ENCODE measurements around the gene RBM33.

Gene RBM33

DNA sequence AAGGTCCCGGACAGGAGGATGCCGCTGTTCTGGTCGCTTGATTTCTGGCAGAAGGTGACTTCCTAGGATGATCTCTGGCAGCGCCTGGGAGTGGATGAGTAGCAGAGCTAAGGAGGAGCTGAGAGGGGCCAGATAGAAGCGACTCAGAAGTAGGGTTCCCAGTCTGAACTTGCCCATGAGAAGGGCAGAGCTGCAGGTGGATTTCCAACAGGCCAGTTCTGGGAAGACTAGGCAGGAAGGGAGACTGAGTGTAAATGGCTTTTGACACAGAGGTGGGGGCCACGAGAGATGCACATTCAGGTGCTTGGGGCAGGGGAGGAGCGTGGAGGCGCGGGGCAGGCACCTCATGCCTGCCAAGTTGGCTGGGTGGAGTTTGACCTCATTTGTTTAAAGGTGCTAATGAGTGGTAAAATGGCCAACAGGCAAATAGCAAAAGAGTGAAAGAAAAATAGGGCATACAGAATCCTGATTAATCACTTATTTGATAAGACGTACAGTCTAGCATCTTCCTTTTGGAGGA, 109.0 kb downstream of the RBM33 start:
- DNase-seq, result no peak

DNA sequence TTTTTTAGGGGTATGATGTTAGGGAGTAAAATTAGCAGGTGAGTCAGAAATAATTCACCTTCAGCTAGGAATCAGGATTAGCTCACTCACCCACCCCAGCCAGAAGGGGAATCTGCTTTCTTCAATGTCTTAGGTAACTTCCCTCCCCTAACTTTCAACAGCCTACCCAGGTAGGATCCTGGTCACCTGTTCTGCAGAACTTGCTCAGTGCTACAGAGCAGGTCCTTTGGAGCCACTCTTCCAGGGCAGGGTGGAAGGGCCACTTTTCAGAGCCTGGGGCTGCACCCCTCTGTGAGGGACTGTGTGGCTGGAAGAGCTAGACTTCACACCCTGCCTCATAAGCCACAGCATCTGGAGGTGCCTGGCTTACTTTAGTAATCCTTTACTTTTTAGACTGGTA, 109.7 kb downstream of the RBM33 start:
- DNase-seq, result no peak

DNA sequence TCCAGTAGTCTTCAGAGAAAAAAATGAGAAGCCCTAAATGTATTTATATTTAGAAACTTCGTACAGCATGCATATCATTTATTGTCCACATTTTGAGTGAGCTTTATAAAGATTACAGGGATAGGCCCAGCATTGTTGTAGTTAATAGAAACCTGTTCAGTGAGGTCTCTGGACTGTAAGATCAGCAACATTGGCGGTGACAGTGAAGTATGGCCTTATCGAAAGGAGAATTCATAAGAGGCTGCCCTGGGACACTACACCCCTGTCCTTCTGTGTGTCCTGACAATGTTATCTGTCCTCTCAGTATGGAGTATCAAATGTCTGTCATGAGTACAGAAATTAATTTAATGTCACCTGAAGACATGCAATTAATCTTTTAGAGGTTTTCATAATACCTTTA, 110.6 kb downstream of the RBM33 start:
- no peak for DNase-seq

DNA sequence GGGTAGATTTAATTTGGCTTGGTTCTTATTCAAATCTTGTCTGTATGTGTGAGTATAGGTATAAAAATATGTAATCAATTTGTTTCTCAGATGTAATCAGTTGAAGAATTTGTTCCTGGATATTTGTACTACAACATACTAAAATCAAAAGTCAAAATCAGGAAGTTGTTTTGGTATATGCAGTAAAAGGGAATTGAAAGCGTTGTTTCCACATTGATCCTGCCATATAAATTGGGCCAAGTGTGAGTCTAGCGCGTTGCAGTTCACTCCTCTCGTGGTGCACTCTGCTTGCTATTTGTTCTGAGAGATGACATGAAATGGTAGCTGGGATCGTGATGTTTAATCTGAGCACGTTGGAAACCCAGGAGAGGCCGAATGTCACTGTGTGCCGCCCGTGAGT, 111.9 kb downstream of the RBM33 start:
- DNase-seq, result no peak

DNA sequence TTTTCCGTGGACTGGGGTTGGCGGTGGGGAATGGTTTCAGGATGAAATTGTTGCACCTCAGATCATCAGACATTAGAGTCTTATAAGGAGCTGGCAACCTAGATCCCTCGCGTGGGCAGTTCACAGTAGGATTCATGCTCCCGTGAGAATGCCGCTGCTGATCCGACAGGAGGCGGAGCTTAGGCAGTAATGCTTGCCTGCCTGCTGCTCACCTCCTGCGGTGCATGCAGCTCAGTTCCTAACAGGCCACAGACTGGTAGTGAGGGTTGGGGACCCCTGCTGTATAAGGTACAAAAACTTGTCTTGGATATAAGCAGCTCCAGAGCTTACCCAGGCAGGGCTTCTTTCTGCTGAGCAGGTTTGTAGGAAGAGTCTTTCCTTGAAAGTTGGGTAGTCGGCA, 113.9 kb downstream of the RBM33 start:
- no peak for DNase-seq

DNA sequence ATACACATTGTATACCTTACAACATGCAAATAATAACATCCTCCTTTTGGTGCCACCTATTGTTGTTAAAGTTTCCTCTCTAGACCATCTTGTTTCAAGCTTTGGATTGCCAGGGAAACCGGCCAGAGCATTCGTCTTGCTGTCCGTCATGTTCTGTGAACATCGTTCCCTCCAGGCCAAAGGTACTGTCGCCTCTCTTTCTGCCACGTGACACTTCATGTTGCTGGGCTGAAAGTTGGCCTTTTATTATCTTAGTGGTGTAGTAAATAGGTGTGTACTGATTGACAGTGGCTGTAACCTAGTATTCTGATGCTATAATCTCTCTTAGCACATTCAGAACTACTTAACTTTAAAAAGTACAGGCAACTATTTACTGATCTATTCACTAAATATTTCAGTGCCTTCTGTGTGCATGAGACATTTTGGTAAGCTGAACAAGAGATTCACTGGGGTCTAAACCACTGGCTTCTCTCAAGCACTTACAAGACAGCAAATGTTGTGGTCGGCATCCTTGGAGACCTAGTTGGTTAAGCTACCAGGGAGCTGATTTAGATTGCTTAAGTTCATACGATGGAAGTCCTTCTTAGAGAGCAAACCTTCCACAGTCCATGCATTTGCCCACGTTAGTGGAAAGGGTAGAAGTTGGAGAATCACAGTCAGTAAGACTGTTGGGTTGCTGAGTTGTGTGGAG, 115.4 kb downstream of the RBM33 start:
- no peak for DNase-seq

DNA sequence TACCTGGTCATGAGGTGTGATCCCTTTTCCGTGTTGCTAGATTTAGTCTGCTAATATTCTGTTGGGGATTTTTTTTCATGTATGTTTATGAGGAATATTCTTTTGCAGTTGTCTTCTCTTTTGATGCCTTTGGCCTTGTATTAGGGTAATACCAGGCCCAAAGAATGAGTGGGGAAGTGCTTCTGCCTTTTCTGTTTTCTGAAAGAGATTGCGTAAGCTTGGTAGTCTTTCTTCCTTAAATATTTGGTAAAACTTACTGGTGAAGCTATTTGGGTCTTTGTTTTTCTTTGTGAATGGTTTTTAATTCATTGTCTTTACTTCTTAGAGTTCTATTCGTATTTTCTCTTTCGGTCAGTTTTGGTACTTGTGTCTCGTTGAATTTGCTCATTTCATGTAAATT, 116.7 kb downstream of the RBM33 start:
- DNase-seq, result no peak

DNA sequence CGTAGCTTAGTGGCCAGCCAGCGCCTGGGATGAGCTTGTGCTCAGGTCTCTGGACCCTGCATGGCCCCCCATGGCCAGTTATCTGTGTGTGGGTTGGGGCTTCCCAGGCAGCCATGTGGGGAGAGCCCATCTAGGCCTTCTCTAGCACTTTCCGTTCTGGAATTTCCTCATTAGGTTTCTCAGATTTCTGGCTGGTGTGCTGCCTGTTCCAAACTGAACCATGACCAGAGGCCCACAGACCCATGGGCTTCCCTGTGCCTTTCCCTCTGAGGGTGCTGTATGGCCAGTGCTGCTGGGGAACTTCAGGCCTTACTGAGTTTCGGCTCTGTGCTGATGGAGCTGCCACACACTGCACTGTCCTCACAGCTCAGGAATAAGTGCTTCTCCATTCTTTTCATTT, 117.6 kb downstream of the RBM33 start:
- no peak for DNase-seq

DNA sequence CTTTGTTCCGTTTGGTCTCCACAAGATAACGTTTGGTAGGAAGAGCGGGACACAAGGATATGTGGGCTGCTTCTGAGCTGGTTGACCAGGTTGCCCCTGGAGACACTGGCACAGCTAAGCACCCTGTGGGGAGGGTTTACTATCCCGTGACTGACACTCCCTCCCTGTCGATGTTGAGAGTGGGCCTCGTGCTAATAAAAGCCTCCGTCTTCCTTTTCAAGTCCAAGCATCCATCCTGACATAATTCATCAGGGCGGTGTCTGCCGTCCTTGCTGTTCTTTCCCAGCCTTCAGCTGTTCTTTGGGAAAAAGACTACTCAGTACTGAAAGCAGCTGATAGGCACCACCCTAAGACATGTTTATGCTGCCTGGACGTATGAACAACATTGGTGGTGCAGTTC, 118.2 kb downstream of the RBM33 start:
- no peak for DNase-seq

DNA sequence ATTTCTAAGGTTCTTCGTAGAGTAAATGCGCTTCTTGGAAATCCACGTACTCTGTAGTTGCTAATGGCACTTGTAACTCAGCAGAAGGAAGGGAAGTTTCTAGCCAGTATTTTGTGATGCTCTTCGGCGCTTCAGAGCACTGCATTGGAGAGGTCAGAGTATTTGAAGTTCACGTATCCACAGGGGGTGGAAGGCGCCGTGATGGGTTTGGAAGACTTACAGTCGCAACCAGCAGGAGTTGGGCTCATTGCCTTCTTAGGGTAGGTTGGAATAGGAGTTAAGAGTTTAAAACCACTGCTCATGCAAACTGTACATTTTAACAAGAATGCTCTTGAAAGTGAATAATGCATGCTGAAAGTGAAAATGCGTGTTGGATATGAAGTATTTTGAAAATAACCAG, 118.7 kb downstream of the RBM33 start:
- DNase-seq, result no peak

DNA sequence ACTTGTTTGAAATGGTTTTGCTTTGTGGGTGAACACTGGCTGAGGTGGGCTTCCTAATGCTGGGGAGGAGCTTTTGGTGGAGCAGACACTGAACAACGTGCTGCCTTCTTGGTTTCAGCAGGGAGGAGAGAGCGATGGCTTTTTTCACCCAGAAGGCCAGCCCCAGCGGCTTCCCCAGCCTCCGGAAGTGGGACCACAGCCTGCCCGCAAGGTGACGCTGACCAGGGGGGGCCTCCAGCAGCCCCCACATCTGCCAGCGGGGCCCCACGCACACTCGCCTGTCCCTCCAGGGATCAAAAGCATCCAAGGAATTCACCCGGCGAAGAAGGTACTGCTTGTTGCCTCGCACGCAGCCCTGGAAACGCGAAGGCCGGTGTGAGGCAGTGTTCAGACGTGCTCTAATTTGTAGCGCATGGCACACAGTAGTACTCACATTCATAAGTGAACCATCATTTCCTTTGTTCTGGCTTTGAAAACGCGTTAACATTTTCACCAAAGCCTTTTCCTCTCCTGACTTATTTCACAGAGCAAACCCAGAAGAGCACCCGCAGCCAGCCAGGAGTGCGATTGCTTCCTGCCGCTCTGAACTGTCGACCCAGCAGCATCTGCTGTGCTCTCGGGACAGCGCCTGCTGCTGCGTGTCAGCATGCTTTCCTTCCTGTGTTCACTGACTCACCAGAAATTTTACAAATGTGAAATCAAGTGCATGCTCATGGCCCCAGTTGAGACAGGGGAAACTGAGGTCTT, 119.4 kb downstream of the RBM33 start:
- peak; percentile 41 for DNase-seq

DNA sequence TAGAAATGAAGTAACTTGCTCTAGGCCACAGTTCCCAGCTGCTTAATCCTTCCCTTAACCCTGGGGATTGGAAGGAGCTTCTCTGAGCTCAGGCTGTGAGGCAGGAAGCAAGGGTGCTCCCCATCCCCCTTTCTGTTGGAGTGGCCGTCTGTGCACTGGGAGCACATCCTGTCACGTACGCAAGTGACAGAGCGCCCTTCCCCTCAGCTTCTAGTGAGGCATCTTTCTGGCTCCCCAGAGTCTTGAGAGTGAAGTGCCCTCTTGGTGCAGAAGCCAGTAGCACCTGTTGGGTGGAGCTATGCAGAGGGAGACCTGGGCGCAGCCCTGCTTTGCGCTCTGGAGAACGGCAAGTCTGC, 120.0 kb downstream of the RBM33 start:
- DNase-seq, result no peak

DNA sequence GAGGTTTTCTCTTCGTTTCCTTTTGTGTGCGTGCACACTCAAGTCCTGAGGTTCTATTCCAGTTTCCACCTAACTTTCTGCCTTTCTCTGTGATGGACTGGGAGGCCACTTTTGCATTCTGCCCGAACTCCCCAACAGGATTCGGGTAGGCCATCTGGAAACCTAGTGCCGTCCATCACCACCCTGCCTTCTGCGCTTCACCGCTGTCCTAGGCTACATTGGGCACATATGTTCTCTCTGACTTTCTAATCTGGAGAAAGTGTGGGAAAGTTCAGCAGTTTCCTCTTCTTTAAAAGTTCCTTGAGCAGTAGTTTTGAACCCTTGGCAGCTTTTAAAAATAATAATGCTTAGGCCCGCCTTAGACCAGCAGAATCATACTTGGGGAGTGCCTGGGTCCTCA, 121.0 kb downstream of the RBM33 start:
- DNase-seq, result no peak

DNA sequence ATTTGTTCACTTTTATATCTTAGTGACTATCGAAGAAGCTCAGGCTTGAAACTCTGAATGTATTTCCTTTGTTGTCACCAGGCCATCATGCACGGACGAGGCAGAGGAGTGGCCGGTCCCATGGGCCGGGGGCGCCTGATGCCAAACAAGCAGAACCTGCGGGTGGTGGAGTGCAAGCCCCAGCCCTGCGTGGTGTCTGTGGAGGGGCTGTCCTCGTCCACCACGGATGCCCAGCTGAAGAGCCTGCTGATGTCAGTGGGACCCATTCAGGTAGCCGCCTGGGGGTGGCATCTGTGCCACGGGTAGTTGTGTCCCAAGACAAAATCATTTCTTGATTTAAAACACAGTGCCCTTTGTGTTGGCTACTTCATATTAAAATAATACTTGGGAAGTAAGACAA, 121.9 kb downstream of the RBM33 start:
- no peak for DNase-seq

DNA sequence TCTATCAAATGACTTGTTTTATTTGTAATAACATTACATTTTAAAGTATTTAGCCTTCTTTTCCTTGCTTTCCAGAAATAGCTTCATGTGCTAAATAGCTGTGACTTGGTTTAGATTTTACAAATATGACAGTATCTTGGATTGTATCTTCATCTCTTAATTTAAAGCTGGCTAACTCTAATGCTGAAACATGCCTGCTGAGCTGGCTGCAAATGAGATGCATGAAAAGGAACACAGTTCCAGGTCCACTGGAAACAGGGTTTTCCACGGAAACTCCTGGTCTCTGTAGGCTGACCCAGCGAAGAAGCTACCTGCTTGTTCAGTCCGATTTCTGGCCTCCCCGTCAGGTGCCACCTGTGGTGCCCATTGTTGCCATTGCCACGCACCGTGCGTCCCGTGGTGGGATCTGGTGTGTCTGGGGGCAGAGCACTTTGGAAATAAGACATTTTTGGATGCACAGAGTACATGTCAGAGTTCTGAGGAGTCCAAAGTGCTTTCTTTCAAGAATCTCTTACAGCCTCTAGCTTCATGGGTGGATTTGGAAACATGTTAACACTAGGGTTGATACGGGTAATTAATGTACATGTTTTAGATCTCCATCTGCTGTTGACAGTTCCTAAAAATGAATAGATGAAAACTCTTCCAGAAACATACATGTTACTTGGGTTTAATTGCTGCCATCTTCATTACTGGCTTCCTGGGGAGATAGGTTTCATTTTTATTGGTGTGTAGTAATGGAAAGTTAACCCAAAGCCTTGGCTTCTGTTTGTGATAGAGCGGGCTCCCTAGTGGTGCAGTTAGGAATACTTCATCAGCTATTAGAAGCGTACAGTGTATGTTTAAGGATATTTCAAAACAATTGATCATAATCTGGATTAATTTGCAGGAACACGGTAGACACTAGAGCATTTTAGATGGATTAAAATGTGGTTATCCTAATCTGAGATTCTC, 122.8 kb downstream of the RBM33 start:
- no peak for DNase-seq

DNA sequence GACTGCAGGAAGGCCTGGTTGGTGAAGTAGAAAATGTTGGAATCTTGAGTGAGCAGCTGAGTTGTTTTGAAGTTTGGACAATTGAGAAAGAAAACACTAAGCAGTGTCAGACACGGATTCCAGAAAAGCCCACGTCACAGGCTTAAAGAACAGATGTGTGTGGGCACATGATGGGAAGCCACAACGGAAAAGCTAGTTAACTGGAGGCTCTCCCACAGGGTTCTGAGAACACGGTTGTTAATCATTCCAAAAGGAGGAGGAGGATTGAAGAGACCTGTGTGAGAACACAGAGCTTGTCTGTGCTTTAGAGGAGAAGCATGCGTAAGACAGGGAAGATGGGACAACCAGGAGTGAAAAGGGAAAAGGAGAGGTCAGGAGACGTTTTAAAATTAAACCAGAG, 125.2 kb downstream of the RBM33 start:
- DNase-seq, result no peak

DNA sequence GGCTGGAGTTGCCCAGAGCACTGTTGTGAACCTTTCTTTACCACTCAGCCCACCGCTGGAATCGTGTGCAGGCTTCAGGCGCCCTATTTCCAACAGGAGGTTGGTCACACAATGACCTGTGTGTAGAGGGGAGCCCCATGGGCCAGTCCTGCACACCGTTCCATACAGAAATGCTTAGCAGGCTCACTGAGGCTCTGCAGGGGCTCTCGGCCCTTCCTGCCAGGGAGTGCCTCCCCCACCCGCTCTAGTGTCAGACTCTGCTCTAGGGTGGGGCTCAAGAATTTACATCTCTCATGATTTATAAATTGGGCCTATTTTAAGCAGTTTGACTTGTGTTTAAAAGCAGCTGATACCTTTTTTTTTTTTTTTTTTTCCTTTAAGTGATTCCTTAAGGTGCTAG, 125.8 kb downstream of the RBM33 start:
- no peak for DNase-seq

DNA sequence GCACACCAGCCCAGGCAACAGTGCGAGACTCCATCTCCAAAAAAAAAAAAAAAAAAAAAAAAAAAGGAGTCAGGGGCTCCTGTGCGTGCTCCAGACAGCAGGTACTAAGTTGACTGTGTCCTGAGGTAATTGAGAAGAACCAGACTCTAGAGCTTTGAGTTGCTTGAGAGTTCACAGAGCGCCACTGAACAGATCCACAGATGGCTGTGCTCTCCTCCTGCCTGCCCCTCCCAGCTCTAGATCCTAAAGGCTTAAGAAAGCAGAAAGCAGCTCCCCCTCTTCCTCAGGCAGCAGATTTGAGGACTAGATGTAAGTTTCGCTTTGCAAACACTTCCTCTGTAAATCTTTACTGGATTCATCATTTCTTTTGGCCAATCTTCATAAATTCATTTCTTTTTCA, 129.1 kb downstream of the RBM33 start:
- DNase-seq, result no peak

DNA sequence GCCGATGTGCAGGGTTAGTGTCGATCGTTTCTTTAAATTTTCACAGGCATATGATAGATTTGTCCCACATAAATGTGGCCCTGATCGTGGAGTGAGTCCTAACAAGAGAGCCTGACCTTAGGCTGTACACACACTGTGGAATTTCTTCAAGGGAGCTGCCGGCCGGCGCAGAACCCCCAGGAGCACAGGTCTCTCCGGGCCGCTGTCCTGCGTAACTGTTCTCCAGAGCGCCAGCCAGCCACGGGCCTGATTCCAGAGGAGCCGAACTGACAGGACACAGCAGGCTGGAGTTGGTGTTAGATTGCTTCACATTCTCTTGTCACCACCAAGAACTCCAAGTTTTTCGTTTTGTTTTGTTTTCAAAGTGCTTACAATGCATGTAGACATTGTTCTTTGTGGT, 130.5 kb downstream of the RBM33 start:
- no peak for DNase-seq

DNA sequence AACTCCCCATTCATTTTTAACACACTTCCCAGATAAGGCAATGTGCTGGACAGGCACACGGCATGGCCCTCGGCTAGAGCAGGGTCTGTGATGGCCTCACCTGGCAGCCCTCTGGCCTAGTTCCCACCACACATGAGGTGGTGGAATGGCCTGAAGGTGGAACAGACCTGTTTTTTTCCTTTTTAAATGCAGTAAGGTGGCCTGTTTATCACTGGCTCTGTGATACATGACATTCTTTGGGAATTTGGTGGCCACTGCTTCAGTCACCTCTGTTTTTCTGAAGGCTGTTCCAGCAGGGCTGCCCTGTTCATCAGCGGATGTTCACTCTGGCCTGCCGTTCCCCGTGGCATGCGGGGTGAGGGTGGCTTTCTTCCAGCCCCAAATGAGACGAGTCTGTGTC, 131.2 kb downstream of the RBM33 start:
- no peak for DNase-seq

DNA sequence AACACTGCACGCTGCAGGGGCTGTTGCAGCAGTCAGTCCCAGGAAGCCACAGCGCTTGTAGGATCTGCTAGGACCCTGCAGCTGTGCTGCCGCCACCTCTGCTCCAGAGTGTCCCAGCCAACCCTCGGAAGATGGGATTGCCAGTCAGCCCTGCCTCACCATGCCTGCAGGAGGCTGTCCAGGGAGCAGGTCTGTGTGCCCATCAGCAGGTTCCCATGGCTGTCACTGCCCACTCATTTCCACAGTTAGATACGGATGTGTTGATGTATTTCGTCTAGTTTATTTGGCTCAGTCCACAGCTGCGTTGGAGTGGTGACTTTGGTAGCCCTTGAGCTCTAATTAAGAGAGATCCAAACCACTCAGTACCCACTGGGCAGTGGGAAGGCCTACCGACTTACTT, 132.1 kb downstream of the RBM33 start:
- DNase-seq, result no peak

DNA sequence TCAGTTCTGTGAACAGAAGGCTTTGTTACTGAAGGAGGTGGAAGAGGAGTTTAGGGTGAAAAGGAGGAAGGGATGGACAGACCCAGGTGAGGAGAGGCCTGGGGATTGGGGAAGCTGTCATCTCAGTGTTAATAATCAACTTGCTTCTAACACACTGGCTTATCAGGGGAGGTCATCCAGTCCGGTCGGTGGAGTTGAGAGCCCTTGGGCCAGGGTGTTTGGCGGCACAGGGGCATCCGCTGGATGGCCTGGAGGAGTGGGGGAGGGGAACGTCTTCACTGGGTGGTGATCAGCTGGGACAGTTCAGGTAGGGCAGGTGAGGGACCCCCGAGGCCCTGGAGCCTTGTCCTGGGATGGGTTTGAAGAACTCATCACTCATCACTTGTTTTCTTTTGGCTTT, 133.9 kb downstream of the RBM33 start:
- DNase-seq, result no peak

DNA sequence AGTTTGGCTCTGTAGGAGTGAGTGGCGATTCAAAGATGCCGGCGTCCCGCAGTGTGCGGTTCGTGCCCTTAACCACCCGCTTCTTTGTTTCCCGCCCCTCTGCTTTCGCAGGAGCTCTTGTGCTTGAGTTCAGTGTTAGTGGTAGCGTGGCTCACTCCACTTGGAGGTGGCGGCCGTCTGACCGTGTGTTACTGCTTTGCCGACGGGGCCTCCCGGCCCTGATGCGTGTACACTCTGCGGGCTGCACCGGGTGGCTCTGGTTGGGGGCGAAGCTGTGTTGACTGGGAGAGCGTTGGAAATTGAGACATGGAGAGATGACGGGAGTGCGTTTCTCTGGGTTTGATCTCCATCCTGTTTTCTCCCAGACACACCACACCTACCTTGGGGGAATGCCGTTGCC, 136.4 kb downstream of the RBM33 start:
- no peak for DNase-seq

DNA sequence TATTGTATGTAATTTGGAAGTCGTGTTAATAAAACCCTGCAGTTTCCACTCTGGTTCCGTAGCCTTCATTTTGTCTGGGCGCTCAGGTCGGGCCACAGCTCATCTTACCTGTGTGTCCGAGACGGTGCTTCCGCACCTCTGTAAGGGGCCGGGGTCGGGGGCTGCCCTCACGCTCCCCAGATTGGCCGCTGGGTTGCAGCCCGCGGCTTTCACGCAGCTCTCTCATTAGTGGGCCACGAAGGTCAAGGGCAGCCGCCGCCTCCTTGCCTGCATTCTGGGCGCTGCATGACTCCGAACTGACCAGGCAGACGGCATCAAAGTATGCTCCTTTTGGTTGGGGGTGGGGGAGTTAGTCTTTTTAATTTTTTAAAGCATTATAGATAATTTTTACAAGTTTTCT, 137.0 kb downstream of the RBM33 start:
- DNase-seq, result no peak

All from activated effector memory CD4-positive, alpha-beta T cell treated with Interleukin-2 at 50 U/mL for 16 hours (primary cell).